MM.1S (cell line): ENCODE measurements around the gene CFAP77.

ENCODE experiments used
- DNase-seq: peaks from one replicate; pipeline ENCODE4 v3.0.0-alpha.2; 2015
- H2AFZ ChIP-seq: fragments of 300-600 bp; sonication (generic); 2 replicates; pipeline ENCODE4 v1.6.0; 2016; ENCODE audit warnings: antibody characterized with exemption, low read length
- H3F3A ChIP-seq: fragments of 300-600 bp; sonication (generic); 2 replicates; pipeline ENCODE4 v1.6.1; 2016; ENCODE audit warnings: mild to moderate bottlenecking, antibody characterized with exemption, low read length, moderate library complexity, mixed read lengths; ENCODE audit not compliant: insufficient read depth
- H3K27ac ChIP-seq: fragments of 300-600 bp; sonication (generic); 2 replicates; pipeline ENCODE4 v1.5.1; 2016; ENCODE audit warnings: mild to moderate bottlenecking, low read length
- H3K27me3 ChIP-seq: fragments of 300-600 bp; sonication (generic); replicated peaks from 2 replicates; pipeline ENCODE4 v1.6.0; 2016; ENCODE audit warnings: low read length; ENCODE audit not compliant: insufficient read depth
- H3K36me3 ChIP-seq: fragments of 300-600 bp; sonication (generic); replicated peaks from 2 replicates; pipeline ENCODE4 v1.6.1; 2016; ENCODE audit warnings: mild to moderate bottlenecking, low read length, mixed read lengths; ENCODE audit not compliant: insufficient read depth
- H3K4me1 ChIP-seq: fragments of 300-600 bp; sonication (generic); 2 replicates; pipeline ENCODE4 v1.6.1; 2016; ENCODE audit warnings: low read length, mixed read lengths
- H3K4me2 ChIP-seq: fragments of 300-600 bp; sonication (generic); 2 replicates; pipeline ENCODE4 v1.6.0; 2016; ENCODE audit warnings: low read depth, low read length
- H3K4me3 ChIP-seq: fragments of 300-600 bp; sonication (generic); 2 replicates; pipeline ENCODE4 v1.5.1; 2016; ENCODE audit warnings: low read length, mixed read lengths
- H3K79me2 ChIP-seq: fragments of 300-600 bp; sonication (generic); 2 replicates; pipeline ENCODE4 v1.6.1; 2016; ENCODE audit warnings: mixed run types, low read length, mixed read lengths
- H3K9ac ChIP-seq: fragments of 300-600 bp; sonication (generic); 2 replicates; pipeline ENCODE4 v1.6.1; 2016; ENCODE audit warnings: low read length, mixed read lengths
- H3K9me2 ChIP-seq: fragments of 300-600 bp; sonication (generic); replicated peaks from 2 replicates; pipeline ENCODE4 v1.6.1; 2016; ENCODE audit warnings: mild to moderate bottlenecking, low read length, mixed read lengths; ENCODE audit not compliant: insufficient read depth
- H3K9me3 ChIP-seq: fragments of 300-600 bp; sonication (generic); replicated peaks from 2 replicates; pipeline ENCODE4 v1.6.1; 2016; ENCODE audit warnings: mild to moderate bottlenecking, low read length, mixed read lengths; ENCODE audit not compliant: insufficient read depth
- H4K20me1 ChIP-seq: fragments of 300-600 bp; sonication (generic); 2 replicates; pipeline ENCODE4 v1.6.1; 2016; ENCODE audit warnings: mild to moderate bottlenecking, low read length, moderate library complexity, mixed read lengths; ENCODE audit not compliant: insufficient read depth
- CTCF ChIP-seq: fragments of 300-600 bp; sonication (generic); IDR thresholded peaks from 2 replicates; pipeline ENCODE4 v1.5.1; 2016; ENCODE audit warnings: antibody characterized with exemption, low read length, mixed read lengths
- EZH2 ChIP-seq: fragments of 300-600 bp; sonication (generic); optimal IDR thresholded peaks from 2 replicates; pipeline ENCODE3; 2017; ENCODE audit warnings: low read depth, mild to moderate bottlenecking, antibody characterized with exemption, low read length, mixed read lengths
- EZH2phosphoT487 ChIP-seq: fragments of 300-600 bp; sonication (generic); IDR thresholded peaks from 2 replicates; pipeline ENCODE4 v1.6.1; 2018; ENCODE audit warnings: antibody characterized with exemption, low read length

Gene CFAP77

GRCh38 chr9:132622159-132622558, 212.1 kb downstream of the CFAP77 start:
- no peak overlapping the region for H3K9ac ChIP-seq
- no peaks in the 10 kb centered on the region for H3K27me3 ChIP-seq
- H3K27ac ChIP-seq: no peak overlapping the region
- H3K4me2 ChIP-seq: no peak overlapping the region
- H3K36me3 ChIP-seq: no peaks in the 10 kb centered on the region
- no peaks in the 10 kb centered on the region for H3K79me2 ChIP-seq
- H3K9me2 ChIP-seq: no peaks in the 10 kb centered on the region
- no peaks in the 10 kb centered on the region for H4K20me1 ChIP-seq
- no peak overlapping the region for H3K4me3 ChIP-seq
- DNase-seq: no peak
- no peaks in the 10 kb centered on the region for H3F3A ChIP-seq
- H3K9me3 ChIP-seq: no peaks in the 10 kb centered on the region
- no peaks in the 10 kb centered on the region for H3K4me1 ChIP-seq
- no peak overlapping the region for H2AFZ ChIP-seq
- TF ChIP-seq EZH2 (no peak), CTCF (no peak), EZH2phosphoT487 (no peak)
